K562 (cell line): Measurements from ENCODE around the gene PALM3. TPM values are rescaled to one million over a fixed set of nuclear protein-coding genes. Genes with fewer than 3 reads are reported as not detected.

Experiments used
- ADNP ChIP-seq: fragments of 200-800 bp; sonication (Bioruptor generic); IDR thresholded peaks from 2 replicates; pipeline ENCODE4 v1.6.1; 2016; ENCODE audit warnings: missing genetic modification characterization, missing compliant biosample characterization
- BRF1 ChIP-seq: IDR thresholded peaks from 3 replicates; pipeline ENCODE4 v1.6.1; 2011; ENCODE audit warnings: borderline replicate concordance, mild to moderate bottlenecking; ENCODE audit not compliant: insufficient read length; ENCODE audit errors: extremely low read depth
- CCNT2 ChIP-seq: IDR thresholded peaks from 2 replicates; pipeline ENCODE4 v1.6.1; 2011; ENCODE audit warnings: borderline replicate concordance, low read depth, mild to moderate bottlenecking, moderate library complexity, mixed read lengths, low read length; ENCODE audit not compliant: insufficient read length; ENCODE audit errors: extremely low read depth
- ELF2 ChIP-seq: fragments of 250-450 bp; sonication (Bioruptor Pico); IDR thresholded peaks from 2 replicates; pipeline ENCODE4 v1.5.0; 2021; ENCODE audit warnings: mild to moderate bottlenecking
- MAFF ChIP-seq: IDR thresholded peaks from 2 replicates; pipeline ENCODE4 v1.6.1; 2012; ENCODE audit warnings: low read length, improper control_type of control experiment
- MAZ ChIP-seq, 2 experiments: fragments of 450-650 bp in 1 of 2; sonication (generic) in 1 of 2; formaldehyde crosslinking; IDR thresholded peaks in 1 of 2; conservative IDR thresholded peaks in 1 of 2; 2 replicates each; pipeline versions ENCODE4 v1.4.0 to v1.5.0; 2020; ENCODE audit warnings: mild to moderate bottlenecking in 1 of 2, missing genetic modification reagents in 1 of 2
- MCM5 ChIP-seq: fragments of 450-650 bp; IDR thresholded peaks from 2 replicates; pipeline ENCODE4 v1.6.1; 2016; ENCODE audit warnings: low read depth
- NFIC ChIP-seq: fragments of 450-650 bp; IDR thresholded peaks from 2 replicates; pipeline ENCODE4 v1.6.1; 2017; ENCODE audit warnings: mild to moderate bottlenecking, inconsistent platforms
- NR2F6 ChIP-seq: fragments of 450-650 bp; formaldehyde crosslinking; IDR thresholded peaks from 2 replicates; pipeline ENCODE4 v1.4.0; 2020; ENCODE audit warnings: mild to moderate bottlenecking
- SAFB2 ChIP-seq: fragments of 200-400 bp; formaldehyde crosslinking; IDR thresholded peaks from 2 replicates; pipeline ENCODE4 v1.6.1; 2018; ENCODE audit warnings: borderline replicate concordance, low read length, low read depth, moderate library complexity; ENCODE audit not compliant: severe bottlenecking
- SUPT5H ChIP-seq: fragments of 450-650 bp; IDR thresholded peaks from 2 replicates; pipeline ENCODE4 v1.6.1; 2016
- THRAP3 ChIP-seq: fragments of 450-650 bp; IDR thresholded peaks from 2 replicates; pipeline ENCODE4 v1.6.1; 2016; ENCODE audit warnings: mild to moderate bottlenecking, inconsistent platforms, borderline replicate concordance
- ZFP30 ChIP-seq: fragments of 250-450 bp; sonication (Bioruptor Pico); IDR thresholded peaks from 2 replicates; pipeline ENCODE4 v1.8.0; 2022; ENCODE audit warnings: moderate library complexity, mild to moderate bottlenecking, inconsistent platforms, borderline replicate concordance
- ZNF3 ChIP-seq: fragments of 250-450 bp; sonication (Bioruptor Pico); IDR thresholded peaks from 2 replicates; pipeline ENCODE4 v1.5.0; 2021; ENCODE audit warnings: mild to moderate bottlenecking, moderate library complexity
- polyA plus RNA-seq, 8 experiments: library from polyadenylated mRNA; depleted of rRNA in 4 of 8; stranded (reverse) in 5 of 8; unstranded in 3 of 8; fragments of >200 nt; fragmentation: Nextera tagmentation in 2 of 8; fragmentation: Illumina TruSeq in 1 of 8; extraction: Ambion mirVana in 2 of 8; extraction: Trizol in 1 of 8; gene quantifications; 2 replicates each; pipeline versions ENCODE4 v1.2.1 to v1.2.3, GENCODE V29; 2011 to 2014; ENCODE audit warnings: inconsistent platforms in 1 of 8, missing spikeins in 1 of 8
- total RNA-seq, 7 experiments: library from RNA; depleted of rRNA in 6 of 7; stranded (reverse); fragments of >200 nt in 6 of 7; fragmentation: Illumina TruSeq in 2 of 7; extraction: Trizol in 2 of 7; gene quantifications; 2 replicates each; pipeline versions ENCODE4 v1.2.1 to v1.2.3, GENCODE V29; 2011 to 2021; ENCODE audit warnings: low replicate concordance in 1 of 7
- TF ChIP-seq, protein P1 (sequence below), 2 experiments: fragments of 150-350 bp in 1 of 2; IDR thresholded peaks; 2 replicates each; pipeline ENCODE4 v1.6.1; 2012 to 2016; ENCODE audit warnings: low read depth in 2 of 2, low read length in 2 of 2, mild to moderate bottlenecking in 1 of 2, moderate library complexity in 1 of 2
- TF ChIP-seq, protein P2 (sequence below): fragments of 450-650 bp; IDR thresholded peaks from 2 replicates; pipeline ENCODE4 v1.6.1; 2017; ENCODE audit warnings: antibody characterized with exemption, mild to moderate bottlenecking
- TF ChIP-seq, protein P3 (sequence below): IDR thresholded peaks from 2 replicates; pipeline ENCODE4 v1.6.1; 2011; ENCODE audit not compliant: insufficient read length; ENCODE audit errors: extremely low read depth
- TF ChIP-seq, protein P4 (sequence below): fragments of 250-450 bp; sonication (Bioruptor Pico); IDR thresholded peaks from 2 replicates; pipeline ENCODE4 v1.8.0; 2021; ENCODE audit warnings: borderline replicate concordance, mild to moderate bottlenecking, moderate library complexity; ENCODE audit not compliant: poor library complexity, severe bottlenecking

PALM3 gene
- total and polyA plus RNA-seq, 9 of the 15 experiments (the other 6 are each of a cell fraction or from before 2014, with no cell fraction given) = 0.07 to 9.3 (median 3.3) TPM

DNA sequence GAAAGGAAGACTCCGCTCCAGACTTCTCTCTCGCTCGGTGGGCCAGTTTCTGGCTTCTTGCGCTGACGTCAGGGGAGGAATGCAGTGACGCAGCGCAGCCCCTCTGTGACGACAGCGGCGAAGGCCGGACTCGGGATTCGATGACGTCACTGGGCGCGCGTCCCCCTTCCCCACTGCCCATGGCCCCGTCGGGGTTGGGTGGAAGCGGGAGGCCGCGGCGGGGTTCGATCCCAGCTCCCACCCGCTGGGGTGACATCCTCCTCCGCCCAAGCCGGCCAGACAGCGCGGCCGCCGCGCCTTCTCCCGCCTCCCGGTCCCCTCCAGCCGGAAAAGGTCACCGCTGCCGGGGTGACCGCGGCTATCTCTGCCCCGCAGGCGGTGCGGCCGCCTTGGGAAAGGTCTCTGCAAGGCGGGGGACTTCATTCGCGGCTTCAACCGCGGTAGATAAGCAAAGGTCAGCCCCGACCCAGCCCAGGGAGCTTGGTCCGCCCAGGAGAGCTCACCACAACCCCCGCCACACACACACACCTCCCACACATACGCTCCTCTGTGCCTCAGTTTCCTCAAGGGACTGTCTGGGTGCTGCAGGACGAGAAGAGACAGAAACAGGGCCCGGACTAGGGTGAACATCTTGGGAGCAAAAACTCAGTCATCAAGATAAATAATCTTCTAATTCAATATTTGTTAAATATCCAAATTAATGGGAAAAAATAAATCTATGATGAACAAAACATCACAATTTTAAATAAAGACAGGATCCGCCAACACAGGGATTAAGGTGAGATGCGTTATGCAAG lies 54.9 kb downstream of the PALM3 start (continued):
- TF ChIP-seq, protein P1, sequence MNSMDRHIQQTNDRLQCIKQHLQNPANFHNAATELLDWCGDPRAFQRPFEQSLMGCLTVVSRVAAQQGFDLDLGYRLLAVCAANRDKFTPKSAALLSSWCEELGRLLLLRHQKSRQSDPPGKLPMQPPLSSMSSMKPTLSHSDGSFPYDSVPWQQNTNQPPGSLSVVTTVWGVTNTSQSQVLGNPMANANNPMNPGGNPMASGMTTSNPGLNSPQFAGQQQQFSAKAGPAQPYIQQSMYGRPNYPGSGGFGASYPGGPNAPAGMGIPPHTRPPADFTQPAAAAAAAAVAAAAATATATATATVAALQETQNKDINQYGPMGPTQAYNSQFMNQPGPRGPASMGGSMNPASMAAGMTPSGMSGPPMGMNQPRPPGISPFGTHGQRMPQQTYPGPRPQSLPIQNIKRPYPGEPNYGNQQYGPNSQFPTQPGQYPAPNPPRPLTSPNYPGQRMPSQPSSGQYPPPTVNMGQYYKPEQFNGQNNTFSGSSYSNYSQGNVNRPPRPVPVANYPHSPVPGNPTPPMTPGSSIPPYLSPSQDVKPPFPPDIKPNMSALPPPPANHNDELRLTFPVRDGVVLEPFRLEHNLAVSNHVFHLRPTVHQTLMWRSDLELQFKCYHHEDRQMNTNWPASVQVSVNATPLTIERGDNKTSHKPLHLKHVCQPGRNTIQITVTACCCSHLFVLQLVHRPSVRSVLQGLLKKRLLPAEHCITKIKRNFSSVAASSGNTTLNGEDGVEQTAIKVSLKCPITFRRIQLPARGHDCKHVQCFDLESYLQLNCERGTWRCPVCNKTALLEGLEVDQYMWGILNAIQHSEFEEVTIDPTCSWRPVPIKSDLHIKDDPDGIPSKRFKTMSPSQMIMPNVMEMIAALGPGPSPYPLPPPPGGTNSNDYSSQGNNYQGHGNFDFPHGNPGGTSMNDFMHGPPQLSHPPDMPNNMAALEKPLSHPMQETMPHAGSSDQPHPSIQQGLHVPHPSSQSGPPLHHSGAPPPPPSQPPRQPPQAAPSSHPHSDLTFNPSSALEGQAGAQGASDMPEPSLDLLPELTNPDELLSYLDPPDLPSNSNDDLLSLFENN (IDR thresholded peaks at IDR 0.05; ENCODE audit: low read depth in 2 of 2, low read length in 2 of 2) = peak; percentile 15 to 98; a peak in 2 of 4 replicates
- TF ChIP-seq ZFP30 (no peak), MCM5 (no peak), ELF2 (peak; percentile 69; the same call in 1 of the 2 replicates), MAFF (no peak), BRF1 (no peak), NFIC (peak; percentile 89), MAZ (CRISPR knock-in tag; conservative IDR thresholded peaks at IDR 0.05 in 1 of 2, IDR thresholded peaks at IDR 0.05 in 1 of 2) (peak; percentile 97 to 99), ADNP (peak; percentile 90; the same call in 1 of the 2 replicates), SAFB2 (no peak), THRAP3 (no peak; the same call in 1 of the 2 replicates), ZNF3 (CRISPR knock-in tag) (no peak), CCNT2 (peak; percentile 100), NR2F6 (CRISPR knock-in tag) (peak; percentile 90), SUPT5H (peak; percentile 63; the same call in 1 of the 2 replicates)
- TF ChIP-seq, protein P2, sequence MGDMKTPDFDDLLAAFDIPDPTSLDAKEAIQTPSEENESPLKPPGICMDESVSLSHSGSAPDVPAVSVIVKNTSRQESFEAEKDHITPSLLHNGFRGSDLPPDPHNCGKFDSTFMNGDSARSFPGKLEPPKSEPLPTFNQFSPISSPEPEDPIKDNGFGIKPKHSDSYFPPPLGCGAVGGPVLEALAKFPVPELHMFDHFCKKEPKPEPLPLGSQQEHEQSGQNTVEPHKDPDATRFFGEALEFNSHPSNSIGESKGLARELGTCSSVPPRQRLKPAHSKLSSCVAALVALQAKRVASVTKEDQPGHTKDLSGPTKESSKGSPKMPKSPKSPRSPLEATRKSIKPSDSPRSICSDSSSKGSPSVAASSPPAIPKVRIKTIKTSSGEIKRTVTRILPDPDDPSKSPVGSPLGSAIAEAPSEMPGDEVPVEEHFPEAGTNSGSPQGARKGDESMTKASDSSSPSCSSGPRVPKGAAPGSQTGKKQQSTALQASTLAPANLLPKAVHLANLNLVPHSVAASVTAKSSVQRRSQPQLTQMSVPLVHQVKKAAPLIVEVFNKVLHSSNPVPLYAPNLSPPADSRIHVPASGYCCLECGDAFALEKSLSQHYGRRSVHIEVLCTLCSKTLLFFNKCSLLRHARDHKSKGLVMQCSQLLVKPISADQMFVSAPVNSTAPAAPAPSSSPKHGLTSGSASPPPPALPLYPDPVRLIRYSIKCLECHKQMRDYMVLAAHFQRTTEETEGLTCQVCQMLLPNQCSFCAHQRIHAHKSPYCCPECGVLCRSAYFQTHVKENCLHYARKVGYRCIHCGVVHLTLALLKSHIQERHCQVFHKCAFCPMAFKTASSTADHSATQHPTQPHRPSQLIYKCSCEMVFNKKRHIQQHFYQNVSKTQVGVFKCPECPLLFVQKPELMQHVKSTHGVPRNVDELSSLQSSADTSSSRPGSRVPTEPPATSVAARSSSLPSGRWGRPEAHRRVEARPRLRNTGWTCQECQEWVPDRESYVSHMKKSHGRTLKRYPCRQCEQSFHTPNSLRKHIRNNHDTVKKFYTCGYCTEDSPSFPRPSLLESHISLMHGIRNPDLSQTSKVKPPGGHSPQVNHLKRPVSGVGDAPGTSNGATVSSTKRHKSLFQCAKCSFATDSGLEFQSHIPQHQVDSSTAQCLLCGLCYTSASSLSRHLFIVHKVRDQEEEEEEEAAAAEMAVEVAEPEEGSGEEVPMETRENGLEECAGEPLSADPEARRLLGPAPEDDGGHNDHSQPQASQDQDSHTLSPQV = peak; percentile 69; the same call in 1 of the 2 replicates
- TF ChIP-seq, protein P3, sequence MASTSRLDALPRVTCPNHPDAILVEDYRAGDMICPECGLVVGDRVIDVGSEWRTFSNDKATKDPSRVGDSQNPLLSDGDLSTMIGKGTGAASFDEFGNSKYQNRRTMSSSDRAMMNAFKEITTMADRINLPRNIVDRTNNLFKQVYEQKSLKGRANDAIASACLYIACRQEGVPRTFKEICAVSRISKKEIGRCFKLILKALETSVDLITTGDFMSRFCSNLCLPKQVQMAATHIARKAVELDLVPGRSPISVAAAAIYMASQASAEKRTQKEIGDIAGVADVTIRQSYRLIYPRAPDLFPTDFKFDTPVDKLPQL = no peak
- TF ChIP-seq, protein P4, sequence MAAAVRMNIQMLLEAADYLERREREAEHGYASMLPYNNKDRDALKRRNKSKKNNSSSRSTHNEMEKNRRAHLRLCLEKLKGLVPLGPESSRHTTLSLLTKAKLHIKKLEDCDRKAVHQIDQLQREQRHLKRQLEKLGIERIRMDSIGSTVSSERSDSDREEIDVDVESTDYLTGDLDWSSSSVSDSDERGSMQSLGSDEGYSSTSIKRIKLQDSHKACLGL (CRISPR knock-in tag) = no peak
